ENCODE measurements around the gene ZNF106.

ZNF106 gene

GRCh38 chr15:42474827-42475226 is 16.1 kb downstream of the ZNF106 start:
- no peak for DNase-seq (ENCODE audit: low spot score)

GRCh38 chr15:42471002-42471401 is 19.9 kb downstream of the ZNF106 start:
- no peak for DNase-seq (ENCODE audit: low spot score)

GRCh38 chr15:42465520-42466259 is 25.3 kb downstream of the ZNF106 start:
- DNase-seq (ENCODE audit: low spot score): no peak

- no peak for DNase-seq (ENCODE audit: low spot score)
These were observed 29.7 kb downstream of the ZNF106 start for GRCh38 chr15:42461261-42461660.

GRCh38 chr15:42457445-42458442 is 33.2 kb downstream of the ZNF106 start:
- DNase-seq (ENCODE audit: low spot score): no peak

DNA sequence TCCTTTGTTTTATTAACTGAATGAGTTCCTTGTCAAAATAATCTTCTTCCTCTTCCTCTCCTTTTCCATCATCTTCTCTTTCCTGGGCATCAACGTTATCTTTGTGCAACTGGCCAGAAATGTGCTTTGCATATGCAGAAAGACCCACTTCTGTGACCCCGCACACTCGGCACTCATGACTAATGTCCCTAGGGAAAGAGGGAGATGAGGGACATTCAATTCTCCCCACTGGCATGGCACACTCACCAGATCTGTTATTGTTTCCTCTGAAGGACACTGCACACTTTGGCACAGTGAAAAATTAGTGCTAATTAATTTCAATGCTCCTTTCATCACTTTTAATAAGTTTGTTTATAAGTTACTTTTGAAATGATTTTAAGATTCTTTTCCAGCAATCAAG is 34.0 kb downstream of the ZNF106 start:
- no peak for DNase-seq (ENCODE audit: low spot score)

- no peak for DNase-seq (ENCODE audit: low spot score)
These were observed 34.4 kb downstream of the ZNF106 start for GRCh38 chr15:42456531-42456930.

DNA sequence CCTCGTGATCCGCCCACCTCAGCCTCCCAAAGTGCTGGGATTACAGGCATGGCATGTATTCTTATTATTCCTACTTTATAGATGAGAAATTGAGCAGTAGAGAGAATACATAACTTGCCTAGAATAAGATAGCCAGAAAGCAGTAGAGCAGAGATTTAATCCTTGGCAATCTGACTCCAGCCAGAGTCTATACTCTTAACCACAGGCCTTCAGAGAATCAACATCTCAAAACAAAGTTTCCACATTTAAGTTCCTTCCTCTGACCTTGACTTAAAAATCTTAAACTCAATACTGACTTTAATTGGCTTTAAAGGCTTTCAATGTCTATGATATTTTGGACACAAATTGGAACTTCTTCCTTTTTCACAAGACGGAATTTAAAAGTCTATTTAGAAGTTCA is 37.1 kb downstream of the ZNF106 start:
- DNase-seq (ENCODE audit: low spot score): no peak

DNA sequence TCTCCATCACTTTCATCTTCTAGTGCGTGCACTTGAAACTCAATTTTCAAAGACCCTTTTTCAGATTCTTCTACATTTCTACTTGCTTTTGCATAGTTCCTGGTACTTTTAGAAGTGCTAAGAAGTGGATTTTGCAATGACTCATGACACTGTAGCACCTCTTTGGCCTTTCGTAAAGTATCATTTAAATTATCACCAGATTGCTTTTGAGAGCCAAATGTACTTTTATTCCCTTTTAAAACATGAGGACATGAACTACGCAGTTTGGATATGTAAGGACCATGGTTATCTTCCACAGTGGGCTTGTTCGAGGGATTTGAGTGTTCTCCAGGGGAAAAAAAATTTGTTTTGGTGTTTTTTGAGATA is 40.5 kb downstream of the ZNF106 start:
- no peak for DNase-seq (ENCODE audit: low spot score)

- no peak for DNase-seq (ENCODE audit: low spot score)
These were observed 41.0 kb downstream of the ZNF106 start for GRCh38 chr15:42449770-42450424.

DNA sequence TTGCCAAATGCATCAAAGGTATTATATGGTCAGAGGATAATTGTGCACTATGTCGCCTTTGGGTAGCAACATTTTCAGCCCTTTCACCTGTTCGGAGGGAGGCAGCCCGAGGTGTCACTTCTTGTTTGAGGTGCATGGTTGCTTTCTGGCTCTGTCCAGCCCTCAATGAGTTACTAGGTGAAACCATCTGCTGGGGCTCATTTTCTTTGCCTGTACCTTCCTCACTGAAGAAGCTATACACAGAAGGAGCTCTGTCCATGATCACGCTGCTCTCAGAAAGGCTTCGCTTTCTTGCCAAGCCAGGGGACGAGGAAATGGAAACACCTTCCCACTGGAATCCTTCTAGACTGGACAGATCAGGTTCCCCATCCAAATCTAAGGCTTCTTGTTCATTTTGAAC is 42.7 kb downstream of the ZNF106 start:
- DNase-seq (ENCODE audit: low spot score): no peak

- DNase-seq (ENCODE audit: low spot score): no peak
These were observed 43.3 kb downstream of the ZNF106 start for GRCh38 chr15:42447599-42447998.

DNA sequence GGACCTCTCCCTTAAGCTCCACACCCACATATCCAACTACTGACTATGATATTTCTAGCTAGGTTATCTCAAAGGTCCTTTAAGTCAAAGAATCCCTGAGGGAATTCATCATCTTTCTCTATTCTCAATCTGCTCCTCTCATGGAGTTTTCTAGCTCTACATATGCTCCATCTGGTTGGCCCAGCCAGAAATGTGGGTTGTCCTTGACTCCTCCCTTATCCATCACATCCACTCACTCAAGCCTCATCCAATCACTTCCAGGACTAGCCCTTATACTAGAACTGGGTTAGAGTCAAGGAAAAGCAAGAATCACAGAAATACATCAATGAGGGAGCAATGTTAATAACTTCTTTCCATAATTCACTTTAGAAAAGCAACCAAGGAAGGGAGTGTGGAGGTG is 45.4 kb downstream of the ZNF106 start:
- no peak for DNase-seq (ENCODE audit: low spot score)

- DNase-seq (ENCODE audit: low spot score): no peak
These were observed 46.4 kb downstream of the ZNF106 start for GRCh38 chr15:42444415-42445063.

GRCh38 chr15:42427429-42428223 is 63.3 kb downstream of the ZNF106 start:
- no peak for DNase-seq (ENCODE audit: low spot score)

DNA sequence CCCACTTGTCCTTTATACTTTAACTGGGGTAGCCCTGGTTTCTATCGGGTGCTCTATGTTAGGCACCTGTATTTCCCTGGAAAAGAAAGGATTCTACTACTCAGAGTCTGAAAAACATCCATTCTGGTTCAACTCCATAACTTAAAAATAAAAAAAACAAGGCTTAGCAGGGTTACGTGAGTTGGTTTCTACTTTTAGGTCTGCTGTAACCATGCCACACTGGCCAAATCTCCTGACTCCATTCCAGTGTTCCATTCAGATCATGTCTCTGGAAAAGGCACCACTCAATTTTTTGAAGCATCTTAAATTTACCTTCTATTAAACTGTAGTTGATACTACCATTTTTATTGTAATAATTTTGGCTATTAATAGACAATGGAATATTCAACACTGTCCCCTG is 69.6 kb downstream of the ZNF106 start:
- DNase-seq (ENCODE audit: low spot score): no peak

DNA sequence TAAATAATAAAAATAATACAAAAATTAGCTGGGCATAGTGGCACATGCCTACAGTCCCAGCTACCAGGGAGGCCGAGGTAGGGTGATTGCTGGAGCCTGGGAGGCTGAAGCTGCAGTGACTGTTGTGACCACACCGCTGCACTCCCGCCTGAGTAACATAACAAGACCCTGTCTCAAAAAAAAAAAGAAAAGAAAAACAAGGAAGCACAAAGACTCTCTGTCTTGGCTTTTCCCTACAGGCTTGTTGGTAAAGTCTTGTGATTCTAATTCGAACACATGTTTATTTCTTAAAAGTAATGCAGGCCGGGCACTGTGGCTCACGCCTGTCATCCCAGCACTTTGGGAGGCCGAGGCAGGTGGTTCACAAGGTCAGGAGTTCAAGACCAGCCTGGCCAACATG is 71.6 kb downstream of the ZNF106 start:
- DNase-seq (ENCODE audit: low spot score): no peak

GRCh38 chr15:42413920-42414319 is 77.0 kb downstream of the ZNF106 start:
- DNase-seq (ENCODE audit: low spot score): no peak

DNA sequence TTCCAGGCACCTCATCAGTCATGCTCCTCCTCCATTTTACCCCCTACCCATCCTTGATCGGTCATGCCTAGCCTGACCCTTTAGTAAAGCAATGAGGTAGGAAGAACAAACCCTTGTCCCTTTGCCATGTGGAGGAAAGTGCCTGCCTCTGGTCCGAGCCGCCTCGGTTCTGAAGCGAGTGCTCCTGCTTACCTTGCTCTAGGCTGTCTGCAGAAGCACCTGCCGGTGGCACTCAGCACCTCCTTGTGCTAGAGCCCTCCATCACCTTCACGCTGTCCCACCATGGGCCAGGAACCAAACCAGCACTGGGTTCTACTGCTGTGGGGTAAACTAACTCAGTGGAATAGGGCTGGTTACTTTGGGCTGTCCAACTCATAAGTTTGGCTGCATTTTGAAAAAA is 79.1 kb downstream of the ZNF106 start:
- DNase-seq (ENCODE audit: low spot score): no peak

DNA sequence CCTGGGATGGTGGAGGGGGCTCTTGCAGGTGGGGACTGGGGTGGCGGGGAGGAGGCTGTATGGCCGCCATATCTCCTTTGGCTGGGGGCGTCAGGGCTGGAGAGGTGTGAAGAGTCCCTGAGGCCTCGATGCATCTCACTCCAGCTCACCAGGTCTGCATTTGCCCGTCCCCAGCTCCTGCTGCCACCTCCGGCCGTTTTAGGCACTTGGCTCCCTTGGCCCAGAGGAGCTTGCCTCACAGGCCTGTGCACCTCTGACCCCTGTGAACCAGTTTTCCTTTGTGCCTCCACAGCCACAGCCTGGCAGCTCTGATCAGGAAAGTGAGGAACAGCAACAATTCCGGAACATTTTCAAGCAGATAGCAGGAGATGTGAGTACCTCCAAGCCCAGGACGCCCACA is 81.9 kb downstream of the ZNF106 start:
- no peak for DNase-seq (ENCODE audit: low spot score)

GRCh38 chr15:42408178-42408577 is 82.8 kb downstream of the ZNF106 start:
- DNase-seq (ENCODE audit: low spot score): no peak
